Measurements from ENCODE around the gene RNASE12.
"Not testable (repeated sequence)": the region's sequence is repeated elsewhere in the genome, so short reads cannot be mapped to it uniquely, and the experiment has no call there.

The RNASE12 gene

DNA sequence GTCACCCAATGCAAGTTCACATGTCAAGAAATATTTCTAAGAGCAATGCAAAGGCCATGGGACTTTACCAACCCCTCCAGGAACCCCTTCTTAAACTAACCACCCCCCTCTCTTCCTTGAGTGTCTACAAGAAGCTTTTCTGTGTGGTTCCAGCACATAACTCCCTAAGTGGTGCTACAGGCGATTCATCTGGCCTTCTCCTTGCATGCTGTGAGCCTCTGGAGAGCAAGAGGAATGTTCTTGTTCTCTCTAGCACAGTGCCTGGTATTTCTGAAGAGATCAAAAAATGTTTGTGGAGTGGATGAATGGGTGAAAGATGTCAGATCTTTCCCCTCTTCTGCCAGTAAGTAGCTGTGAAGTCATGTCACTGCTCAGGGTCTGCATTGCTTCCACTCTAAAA, 5.9 kb upstream of the RNASE12 start:
- Histone ChIP-seq H3K9ac (ENCODE audit: low read length) (no peak overlapping the region), H3K4me1 (ENCODE audit: control insufficient read depth, low read depth, low read length) (no peaks in the 10 kb centered on the region), H4K8ac (ENCODE audit: low read depth, low read length) (no peak overlapping the region), H2BK5ac (ENCODE audit: low read length) (no peak overlapping the region), H3K4me2 (ENCODE audit: low read length) (no peak overlapping the region), H2BK120ac (ENCODE audit: low read depth, low read length) (no peak overlapping the region), H3K27me3 (ENCODE audit: insufficient read depth, low read length, poor library complexity) (no peaks in the 10 kb centered on the region), H3K4ac (ENCODE audit: low read depth, low read length) (no peak overlapping the region), H3K23ac (ENCODE audit: low read length) (no peak overlapping the region), H3K56ac (ENCODE audit: low read length) (no peak overlapping the region), H2AK5ac (ENCODE audit: low read length) (no peak overlapping the region), H3K36me3 (ENCODE audit: control insufficient read depth, insufficient read depth, low read length) (no peaks in the 10 kb centered on the region), H4K5ac (ENCODE audit: low read length) (no peak overlapping the region), H3K79me1 (ENCODE audit: low read length) (no peaks in the 10 kb centered on the region), H3K18ac (ENCODE audit: low read length) (no peak overlapping the region), H2BK15ac (replicated peaks; ENCODE audit: low read depth) (no peak overlapping the region), H3K4me3 (ENCODE audit: low read length) (no peak overlapping the region), H3K27ac (ENCODE audit: low read depth, low read length) (no peak overlapping the region), H3K79me2 (ENCODE audit: control insufficient read depth, insufficient read depth, low read length) (no peaks in the 10 kb centered on the region)
- WGBS (ENCODE audit: extremely low coverage, insufficient coverage, low lambda C conversion rate), result no CpG with 5 or more reads among the region's 1 CpG
- DNase-seq, result no peak

DNA sequence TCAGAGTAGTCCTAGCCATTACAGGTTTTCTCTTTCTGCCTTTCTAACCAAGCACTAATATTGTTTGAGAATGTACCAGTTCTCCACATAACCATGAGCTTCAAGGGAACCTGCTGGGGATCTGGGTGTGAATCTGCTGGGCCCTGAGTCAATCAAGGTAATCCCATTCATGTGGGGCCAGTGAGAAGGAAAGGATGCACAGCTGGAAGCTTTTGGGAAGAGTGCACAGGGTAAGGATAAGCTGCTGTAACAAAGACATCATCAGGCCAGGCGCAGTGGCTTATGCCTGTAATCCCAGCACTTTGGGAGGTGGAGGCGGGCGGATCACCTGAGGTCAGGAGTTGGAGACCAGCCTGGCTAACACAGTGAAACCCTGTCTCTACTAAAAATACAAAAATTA, 4.5 kb upstream of the RNASE12 start:
- not testable (repeated sequence) for H3K79me2 ChIP-seq (ENCODE audit: control insufficient read depth, insufficient read depth, low read length); H3K79me1 ChIP-seq (ENCODE audit: low read length); H2AK5ac ChIP-seq (ENCODE audit: low read length); H4K8ac ChIP-seq (ENCODE audit: low read depth, low read length); H3K4me1 ChIP-seq (ENCODE audit: control insufficient read depth, low read depth, low read length); H3K4me3 ChIP-seq (ENCODE audit: low read length); H3K27ac ChIP-seq (ENCODE audit: low read depth, low read length); H4K5ac ChIP-seq (ENCODE audit: low read length); DNase-seq; H3K56ac ChIP-seq (ENCODE audit: low read length); H2BK120ac ChIP-seq (ENCODE audit: low read depth, low read length); H3K36me3 ChIP-seq (ENCODE audit: control insufficient read depth, insufficient read depth, low read length); H2BK5ac ChIP-seq (ENCODE audit: low read length); H3K18ac ChIP-seq (ENCODE audit: low read length); H3K4me2 ChIP-seq (ENCODE audit: low read length); H3K4ac ChIP-seq (ENCODE audit: low read depth, low read length); H3K27me3 ChIP-seq (ENCODE audit: insufficient read depth, low read length, poor library complexity); H3K9ac ChIP-seq (ENCODE audit: low read length); H2BK15ac ChIP-seq (replicated peaks; ENCODE audit: low read depth); H3K23ac ChIP-seq (ENCODE audit: low read length)
- WGBS (ENCODE audit: extremely low coverage, insufficient coverage, low lambda C conversion rate), result no CpG with 5 or more reads among the region's 3 CpGs

DNA sequence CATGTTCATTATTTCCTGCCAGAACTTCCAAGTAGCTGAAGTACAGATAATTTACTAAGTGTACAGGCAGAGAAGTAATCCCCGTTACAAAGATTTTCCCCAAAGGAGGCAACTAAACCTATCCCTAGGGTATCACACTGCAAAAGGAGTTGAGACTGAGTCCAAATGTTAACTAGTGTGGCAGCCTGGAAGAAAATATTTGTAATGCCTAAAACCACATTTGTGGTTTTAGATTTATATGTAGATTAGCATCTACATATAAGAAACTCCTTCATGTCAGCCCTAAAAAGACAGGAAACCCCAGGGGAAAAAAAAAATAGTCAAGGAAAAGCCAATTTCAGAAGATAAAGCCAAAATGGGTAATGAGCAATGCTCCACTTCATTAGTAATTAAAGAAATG, 1.4 kb upstream of the RNASE12 start:
- H3K4me3 ChIP-seq (ENCODE audit: low read length), result no peak overlapping the region
- no peak overlapping the region for H3K56ac ChIP-seq (ENCODE audit: low read length)
- H3K27ac ChIP-seq (ENCODE audit: low read depth, low read length), result no peak overlapping the region
- no peak overlapping the region for H4K8ac ChIP-seq (ENCODE audit: low read depth, low read length)
- no peaks in the 10 kb centered on the region for H3K79me1 ChIP-seq (ENCODE audit: low read length)
- no peak overlapping the region for H2BK120ac ChIP-seq (ENCODE audit: low read depth, low read length)
- no peaks in the 10 kb centered on the region for H3K27me3 ChIP-seq (ENCODE audit: insufficient read depth, low read length, poor library complexity)
- no peak overlapping the region for H3K4ac ChIP-seq (ENCODE audit: low read depth, low read length)
- H2AK5ac ChIP-seq (ENCODE audit: low read length), result no peak overlapping the region
- H3K4me2 ChIP-seq (ENCODE audit: low read length), result no peak overlapping the region
- H3K18ac ChIP-seq (ENCODE audit: low read length), result no peak overlapping the region
- no peaks in the 10 kb centered on the region for H3K79me2 ChIP-seq (ENCODE audit: control insufficient read depth, insufficient read depth, low read length)
- H4K5ac ChIP-seq (ENCODE audit: low read length), result no peak overlapping the region
- no CpG with 5 or more reads among the region's 1 CpG for WGBS (ENCODE audit: extremely low coverage, insufficient coverage, low lambda C conversion rate)
- H3K36me3 ChIP-seq (ENCODE audit: control insufficient read depth, insufficient read depth, low read length), result no peaks in the 10 kb centered on the region
- no peak overlapping the region for H2BK5ac ChIP-seq (ENCODE audit: low read length)
- no peak overlapping the region for H3K23ac ChIP-seq (ENCODE audit: low read length)
- H3K4me1 ChIP-seq (ENCODE audit: control insufficient read depth, low read depth, low read length), result no peaks in the 10 kb centered on the region
- H2BK15ac ChIP-seq (replicated peaks; ENCODE audit: low read depth), result no peak overlapping the region
- H3K9ac ChIP-seq (ENCODE audit: low read length), result no peak overlapping the region
- no peak for DNase-seq

DNA sequence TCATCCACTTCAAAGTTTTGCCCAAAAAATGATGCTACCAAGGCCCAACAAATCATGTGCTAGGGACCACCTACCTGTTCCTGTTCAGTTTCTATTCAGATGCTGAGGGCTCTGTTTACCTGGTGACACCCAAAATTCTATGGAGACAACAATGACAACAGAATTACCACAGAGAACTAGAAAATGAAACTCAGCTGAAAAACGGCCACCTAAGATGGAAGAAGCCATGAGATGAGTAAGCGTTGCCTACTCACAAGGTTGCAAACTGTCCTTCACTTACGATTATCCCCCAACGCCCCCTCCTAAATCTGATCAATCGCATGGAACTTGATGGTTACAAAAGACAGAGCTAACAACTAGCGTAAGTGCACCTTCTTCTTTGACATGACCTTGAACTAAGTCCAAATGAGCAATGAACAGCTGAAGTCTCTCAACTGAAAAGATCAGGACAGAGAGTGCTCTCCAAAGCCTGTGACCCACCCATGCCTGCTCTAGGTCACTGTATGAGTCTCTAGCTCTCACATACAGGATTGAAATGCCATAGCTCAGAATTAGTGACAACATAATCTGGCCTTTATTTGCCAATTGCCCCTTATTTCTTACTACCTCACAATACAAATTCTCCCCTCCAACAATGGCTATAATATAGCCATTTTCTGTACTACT, 3.6 kb downstream of the RNASE12 start, which contains the start of gene RNASE11:
Gene RNASE11 (minus strand): TSS at position 513 of the 666 bp plus-strand sequence.
- no peak within 1 kb of the TSS for H3K9ac ChIP-seq (ENCODE audit: low read length)
- no peak within 1 kb of the TSS for H2BK120ac ChIP-seq (ENCODE audit: low read depth, low read length)
- no peak within 1 kb of the TSS for H3K4me3 ChIP-seq (ENCODE audit: low read length)
- H3K27ac ChIP-seq (ENCODE audit: low read depth, low read length), result no peak within 1 kb of the TSS
- no peak within 1 kb of the TSS for H4K5ac ChIP-seq (ENCODE audit: low read length)
- no peak within 1 kb of the TSS for H3K4me2 ChIP-seq (ENCODE audit: low read length)
- DNase-seq, result no peak
- no peaks in the 10 kb centered on the region for H3K36me3 ChIP-seq (ENCODE audit: control insufficient read depth, insufficient read depth, low read length)
- no peak within 1 kb of the TSS for H3K56ac ChIP-seq (ENCODE audit: low read length)
- H3K4ac ChIP-seq (ENCODE audit: low read depth, low read length), result no peak within 1 kb of the TSS
- H3K4me1 ChIP-seq (ENCODE audit: control insufficient read depth, low read depth, low read length), result peaks cover 5% of the 10 kb centered on the region
- H3K27me3 ChIP-seq (ENCODE audit: insufficient read depth, low read length, poor library complexity), result no peaks in the 10 kb centered on the region
- no peak within 1 kb of the TSS for H2BK5ac ChIP-seq (ENCODE audit: low read length)
- H3K18ac ChIP-seq (ENCODE audit: low read length), result no peak within 1 kb of the TSS
- no peak within 1 kb of the TSS for H4K8ac ChIP-seq (ENCODE audit: low read depth, low read length)
- no peaks in the 10 kb centered on the region for H3K79me2 ChIP-seq (ENCODE audit: control insufficient read depth, insufficient read depth, low read length)
- no peak within 1 kb of the TSS for H2AK5ac ChIP-seq (ENCODE audit: low read length)
- no peak within 1 kb of the TSS for H3K23ac ChIP-seq (ENCODE audit: low read length)
- WGBS (ENCODE audit: extremely low coverage, insufficient coverage, low lambda C conversion rate), result no CpG with 5 or more reads among the region's 6 CpGs
- H3K79me1 ChIP-seq (ENCODE audit: low read length), result no peaks in the 10 kb centered on the region
- peak within 1 kb of the TSS; percentile 87 for H2BK15ac ChIP-seq (replicated peaks; ENCODE audit: low read depth)

DNA sequence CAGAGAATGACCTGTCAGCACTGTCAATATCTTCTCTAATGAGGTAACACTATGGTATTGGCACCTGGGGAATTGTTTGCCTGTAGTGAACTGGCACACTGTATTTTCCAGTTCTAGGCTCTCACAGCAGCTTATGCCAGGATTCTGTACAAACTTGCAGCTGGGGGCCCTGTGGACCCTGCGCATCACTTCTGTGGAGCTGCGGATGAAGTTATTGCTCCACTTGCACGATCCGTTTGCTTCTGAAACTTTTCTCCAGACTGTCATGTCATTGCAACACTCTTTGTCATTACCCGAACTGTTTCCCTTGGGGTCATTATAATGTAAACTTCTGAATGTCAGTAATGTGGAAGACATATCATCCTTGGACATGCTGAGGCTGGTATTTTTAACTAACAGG, 7.3 kb downstream of the RNASE12 start:
- no peak overlapping the region for H4K8ac ChIP-seq (ENCODE audit: low read depth, low read length)
- H3K23ac ChIP-seq (ENCODE audit: low read length), result no peak overlapping the region
- H3K79me1 ChIP-seq (ENCODE audit: low read length), result no peaks in the 10 kb centered on the region
- peak overlapping the region; percentile 24 for H3K4ac ChIP-seq (ENCODE audit: low read depth, low read length)
- no peak overlapping the region for H2BK15ac ChIP-seq (replicated peaks; ENCODE audit: low read depth)
- no peak overlapping the region for H2AK5ac ChIP-seq (ENCODE audit: low read length)
- H3K4me2 ChIP-seq (ENCODE audit: low read length), result no peak overlapping the region
- no peak overlapping the region for H2BK120ac ChIP-seq (ENCODE audit: low read depth, low read length)
- peaks cover 5% of the 10 kb centered on the region for H3K4me1 ChIP-seq (ENCODE audit: control insufficient read depth, low read depth, low read length)
- WGBS (ENCODE audit: extremely low coverage, insufficient coverage, low lambda C conversion rate), result no CpG with 5 or more reads among the region's 5 CpGs
- peak overlapping the region; percentile 63 for H3K56ac ChIP-seq (ENCODE audit: low read length)
- H3K36me3 ChIP-seq (ENCODE audit: control insufficient read depth, insufficient read depth, low read length), result no peaks in the 10 kb centered on the region
- no peak for DNase-seq
- no peak overlapping the region for H4K5ac ChIP-seq (ENCODE audit: low read length)
- H3K9ac ChIP-seq (ENCODE audit: low read length), result no peak overlapping the region
- peak overlapping the region; percentile 38 for H3K27ac ChIP-seq (ENCODE audit: low read depth, low read length)
- no peak overlapping the region for H3K4me3 ChIP-seq (ENCODE audit: low read length)
- peak overlapping the region; percentile 36 for H2BK5ac ChIP-seq (ENCODE audit: low read length)
- H3K27me3 ChIP-seq (ENCODE audit: insufficient read depth, low read length, poor library complexity), result no peaks in the 10 kb centered on the region
- peak overlapping the region; percentile 39 for H3K18ac ChIP-seq (ENCODE audit: low read length)
- no peaks in the 10 kb centered on the region for H3K79me2 ChIP-seq (ENCODE audit: control insufficient read depth, insufficient read depth, low read length)

DNA sequence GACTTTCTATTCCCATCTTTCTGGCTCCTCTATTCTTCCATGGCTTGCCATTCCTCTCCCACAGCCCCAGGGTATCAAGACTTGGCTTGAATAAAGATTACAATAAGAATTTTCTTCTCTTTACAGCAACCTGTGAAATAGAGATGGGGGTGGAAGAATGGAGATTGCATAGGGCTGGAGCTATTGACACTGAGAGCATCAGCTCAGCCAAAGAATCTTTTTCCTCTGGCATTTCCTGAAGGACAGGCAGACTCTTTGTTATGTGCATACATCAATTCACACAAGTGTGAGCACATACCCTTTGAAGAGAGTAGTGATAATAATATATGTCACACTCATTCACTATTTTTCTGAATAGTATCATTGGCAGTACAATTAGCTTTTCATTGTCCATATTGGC, 8.0 kb downstream of the RNASE12 start:
- Histone ChIP-seq H3K79me1 (ENCODE audit: low read length) (no peaks in the 10 kb centered on the region), H2BK5ac (ENCODE audit: low read length) (no peak overlapping the region), H2BK120ac (ENCODE audit: low read depth, low read length) (no peak overlapping the region), H3K36me3 (ENCODE audit: control insufficient read depth, insufficient read depth, low read length) (no peaks in the 10 kb centered on the region), H3K9ac (ENCODE audit: low read length) (no peak overlapping the region), H3K18ac (ENCODE audit: low read length) (no peak overlapping the region), H3K27me3 (ENCODE audit: insufficient read depth, low read length, poor library complexity) (no peaks in the 10 kb centered on the region), H3K56ac (ENCODE audit: low read length) (no peak overlapping the region), H2BK15ac (replicated peaks; ENCODE audit: low read depth) (no peak overlapping the region), H3K27ac (ENCODE audit: low read depth, low read length) (peak overlapping the region; percentile 46), H4K5ac (ENCODE audit: low read length) (no peak overlapping the region), H3K4ac (ENCODE audit: low read depth, low read length) (no peak overlapping the region), H4K8ac (ENCODE audit: low read depth, low read length) (no peak overlapping the region), H3K4me3 (ENCODE audit: low read length) (no peak overlapping the region), H3K79me2 (ENCODE audit: control insufficient read depth, insufficient read depth, low read length) (no peaks in the 10 kb centered on the region), H2AK5ac (ENCODE audit: low read length) (no peak overlapping the region), H3K23ac (ENCODE audit: low read length) (no peak overlapping the region), H3K4me2 (ENCODE audit: low read length) (no peak overlapping the region), H3K4me1 (ENCODE audit: control insufficient read depth, low read depth, low read length) (peaks cover 5% of the 10 kb centered on the region)
- peak; percentile 63 for DNase-seq
